Measurements from ENCODE around the gene MTM1.
A peak's percentile ranks its signal among the peaks of the same experiment; 100 is the strongest.

Gene MTM1

DNA sequence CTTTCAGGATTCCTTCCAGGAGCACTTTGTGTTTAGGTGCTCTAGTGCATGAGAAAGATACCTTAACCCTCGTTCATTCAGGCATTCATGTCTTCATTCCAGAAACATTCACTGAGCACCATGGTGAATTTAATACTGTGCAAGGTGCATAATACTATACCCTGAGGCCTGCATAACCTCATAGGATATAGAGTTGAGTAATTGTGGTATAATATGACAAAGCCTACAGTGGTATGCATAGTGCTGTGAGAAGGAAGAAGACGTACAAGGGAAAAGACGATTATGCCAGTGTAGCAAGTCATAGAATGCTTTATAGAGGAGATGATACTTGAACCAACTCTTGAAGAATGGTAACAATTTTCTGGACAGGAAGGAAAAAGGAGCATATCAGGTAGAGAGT is 34.3 kb downstream of the MTM1 start:
- DNase-seq (ENCODE audit: low spot score): no peak

DNA sequence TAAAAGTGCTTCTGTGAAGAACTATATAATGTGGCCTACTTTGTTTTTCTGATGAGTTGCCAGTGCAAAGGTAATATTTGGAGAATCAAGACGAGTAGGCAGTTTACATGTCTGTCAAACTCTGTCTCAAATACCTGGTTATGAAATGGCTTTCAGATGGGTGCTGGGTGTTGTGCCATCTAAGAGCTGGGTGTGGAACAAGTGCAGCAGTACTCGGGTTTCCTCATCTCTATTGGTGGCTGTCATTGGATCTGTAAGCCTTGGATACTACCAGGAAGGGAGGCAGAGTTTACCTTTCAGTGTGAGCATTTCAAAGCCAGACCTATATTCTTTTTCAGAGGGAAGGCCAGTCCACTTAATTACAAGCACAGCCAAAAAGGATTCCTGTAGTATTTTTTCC is 37.2 kb downstream of the MTM1 start:
- no peak for DNase-seq (ENCODE audit: low spot score)

DNA sequence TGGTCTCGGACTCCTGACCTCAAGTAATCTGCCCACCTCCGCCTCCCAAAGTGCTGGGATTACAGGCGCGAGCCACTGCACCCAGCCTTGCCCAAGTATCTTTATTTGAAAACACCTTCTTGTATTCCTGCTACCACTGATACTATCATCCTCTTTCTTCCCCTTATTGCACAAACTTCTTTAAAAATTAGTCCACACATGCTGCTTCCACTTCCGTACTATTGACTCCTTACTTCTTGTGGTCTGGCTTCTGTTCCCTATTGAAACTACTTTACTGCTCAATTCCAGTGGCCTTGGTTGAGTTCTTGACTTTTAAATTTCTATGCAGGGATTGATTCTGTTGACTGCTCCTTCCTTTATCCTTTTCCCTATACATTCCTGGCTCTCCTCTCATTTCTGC is 38.8 kb downstream of the MTM1 start:
- DNase-seq (ENCODE audit: low spot score): no peak

GRCh38 chrX:150610043-150610442 is 41.6 kb downstream of the MTM1 start:
- DNase-seq (ENCODE audit: low spot score): no peak

DNA sequence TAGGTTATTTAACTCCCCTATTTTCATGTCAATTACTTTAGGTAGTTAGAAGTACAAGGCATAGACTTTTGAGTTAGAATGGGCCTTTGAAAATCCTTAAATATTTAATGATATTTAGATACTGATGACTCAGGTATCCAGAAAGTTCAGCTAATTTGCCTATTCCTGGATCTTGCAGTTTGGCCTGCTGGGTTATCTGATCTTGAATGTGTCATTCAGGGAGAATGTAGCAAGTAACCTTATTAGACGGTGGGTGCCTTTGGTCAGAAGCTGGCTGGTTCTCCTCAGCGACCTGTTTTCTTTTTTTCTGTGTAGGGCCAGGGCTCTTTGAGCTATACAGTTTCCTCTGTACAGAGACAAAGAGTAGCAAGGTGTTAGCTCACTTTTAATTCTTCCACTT is 42.0 kb downstream of the MTM1 start:
- no peak for DNase-seq (ENCODE audit: low spot score)

- DNase-seq (ENCODE audit: low spot score): no peak
These were observed 46.9 kb downstream of the MTM1 start for GRCh38 chrX:150615356-150615755.

DNA sequence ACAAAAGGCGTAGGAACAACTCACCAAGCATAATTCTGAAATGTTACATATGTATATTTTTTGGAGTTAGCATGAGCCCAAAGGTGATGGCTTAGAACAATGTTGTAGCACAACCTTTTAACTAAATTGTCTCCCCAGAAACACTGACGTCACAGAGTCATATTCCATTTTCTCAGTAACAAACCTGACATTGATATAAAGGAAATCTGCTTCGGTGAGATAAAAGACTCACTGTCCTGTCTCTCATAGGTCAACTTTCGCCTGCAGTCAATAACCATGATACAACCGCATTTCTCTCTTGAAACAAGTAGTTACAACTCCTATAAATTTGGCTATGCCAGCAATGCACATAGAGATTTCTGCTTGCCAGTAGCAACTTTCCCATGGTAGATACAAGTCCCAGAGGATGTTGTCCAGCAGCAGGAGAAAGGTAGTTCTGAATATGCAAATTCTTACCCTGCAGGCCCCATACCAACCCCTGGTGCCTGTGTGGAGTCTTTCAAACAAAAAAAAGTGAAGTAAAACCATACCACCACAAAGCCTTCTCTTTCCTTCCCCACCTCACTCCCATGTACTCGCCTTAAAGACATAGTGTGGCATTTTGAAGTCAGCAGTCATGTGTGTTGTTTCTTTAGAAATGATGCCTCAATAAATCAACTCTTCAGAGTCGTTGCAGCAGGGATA is 47.9 kb downstream of the MTM1 start:
- DNase-seq (ENCODE audit: low spot score): no peak

DNA sequence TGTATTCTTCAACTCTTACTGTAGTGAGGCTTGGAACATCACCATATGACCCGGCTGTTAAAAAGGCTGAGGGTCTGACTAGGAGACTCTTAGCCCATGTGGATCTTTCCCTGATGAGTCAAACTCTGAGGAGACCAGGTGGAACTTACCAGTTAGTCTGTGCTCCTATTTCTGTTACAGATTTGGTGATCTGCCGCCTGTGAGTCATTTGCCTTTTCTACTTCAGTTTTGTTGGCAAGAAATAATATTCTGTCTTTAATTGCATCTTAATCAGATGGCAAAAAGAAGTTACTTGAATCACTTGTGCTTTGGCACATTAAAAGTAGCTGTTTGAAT is 48.4 kb downstream of the MTM1 start:
- no peak for DNase-seq (ENCODE audit: low spot score)

- no peak for DNase-seq (ENCODE audit: low spot score)
These were observed 53.2 kb downstream of the MTM1 start for GRCh38 chrX:150621652-150622051.

- no peak for DNase-seq (ENCODE audit: low spot score)
These were observed 55.2 kb downstream of the MTM1 start for GRCh38 chrX:150623583-150623982.

GRCh38 chrX:150625097-150625496 is 56.7 kb downstream of the MTM1 start:
- no peak for DNase-seq (ENCODE audit: low spot score)

DNA sequence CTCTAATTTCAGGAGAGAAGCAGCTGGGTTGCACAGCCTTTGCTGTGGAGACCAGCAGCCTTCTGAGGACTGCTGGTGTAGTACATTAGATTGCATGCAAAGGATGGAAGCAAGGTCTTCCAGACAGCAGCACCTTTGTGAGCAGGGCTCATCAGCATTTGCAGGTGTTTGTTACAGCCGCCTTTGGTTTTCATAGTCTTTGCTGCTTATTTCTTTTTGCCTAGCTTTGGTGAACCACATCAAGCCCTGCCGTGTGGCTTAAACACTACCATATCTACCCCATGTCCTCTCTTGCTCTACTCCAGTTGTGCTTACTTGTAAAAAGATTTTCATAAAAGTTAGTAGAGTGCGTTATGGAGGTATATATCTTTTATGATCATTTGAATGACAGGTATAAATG is 57.5 kb downstream of the MTM1 start:
- DNase-seq (ENCODE audit: low spot score): no peak

- DNase-seq (ENCODE audit: low spot score): no peak
These were observed 59.5 kb downstream of the MTM1 start for GRCh38 chrX:150627957-150628356.

DNA sequence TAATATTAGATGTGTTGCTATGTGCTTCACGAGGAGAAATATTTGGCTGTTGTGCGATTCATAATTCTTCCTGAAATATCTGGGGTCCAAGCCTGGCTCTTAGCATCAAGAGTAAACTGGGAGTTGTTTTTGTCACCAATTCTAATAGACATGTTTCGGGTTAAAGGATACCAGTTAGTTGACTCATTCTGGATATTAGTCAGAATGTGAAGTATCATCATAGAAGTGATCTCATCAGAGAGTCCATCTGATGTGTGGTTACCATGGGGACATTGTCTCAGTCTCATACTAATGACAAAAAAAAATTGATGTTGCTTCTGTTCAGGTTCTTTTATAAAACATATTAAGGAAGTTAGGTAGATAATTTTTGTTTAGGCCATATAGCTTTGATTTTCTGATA is 67.5 kb downstream of the MTM1 start:
- DNase-seq (ENCODE audit: low spot score): peak; percentile 27

- DNase-seq (ENCODE audit: low spot score): no peak
These were observed 74.0 kb downstream of the MTM1 start for GRCh38 chrX:150642423-150642822.

GRCh38 chrX:150643271-150643670 is 74.8 kb downstream of the MTM1 start:
- DNase-seq (ENCODE audit: low spot score): peak; percentile 24

GRCh38 chrX:150643958-150644357 is 75.5 kb downstream of the MTM1 start:
- no peak for DNase-seq (ENCODE audit: low spot score)

DNA sequence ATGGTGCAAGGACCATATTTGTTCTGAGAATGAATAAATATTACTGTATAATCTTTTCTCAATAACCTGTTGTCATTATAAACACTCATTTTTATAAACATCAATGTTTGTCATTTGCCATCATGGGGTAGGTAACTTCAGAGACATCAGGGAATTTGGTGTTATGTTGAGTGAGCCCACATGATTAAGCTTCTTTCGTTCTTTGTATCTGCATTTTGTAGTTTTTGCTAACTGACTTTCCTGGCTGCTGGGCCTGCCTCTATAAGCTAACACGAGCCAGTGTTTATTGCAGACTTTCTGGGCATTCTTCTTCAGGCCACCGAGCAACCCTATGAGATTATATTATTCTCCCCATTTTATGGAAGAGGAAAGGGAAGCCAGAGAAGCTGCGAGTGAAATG is 76.0 kb downstream of the MTM1 start:
- no peak for DNase-seq (ENCODE audit: low spot score)

DNA sequence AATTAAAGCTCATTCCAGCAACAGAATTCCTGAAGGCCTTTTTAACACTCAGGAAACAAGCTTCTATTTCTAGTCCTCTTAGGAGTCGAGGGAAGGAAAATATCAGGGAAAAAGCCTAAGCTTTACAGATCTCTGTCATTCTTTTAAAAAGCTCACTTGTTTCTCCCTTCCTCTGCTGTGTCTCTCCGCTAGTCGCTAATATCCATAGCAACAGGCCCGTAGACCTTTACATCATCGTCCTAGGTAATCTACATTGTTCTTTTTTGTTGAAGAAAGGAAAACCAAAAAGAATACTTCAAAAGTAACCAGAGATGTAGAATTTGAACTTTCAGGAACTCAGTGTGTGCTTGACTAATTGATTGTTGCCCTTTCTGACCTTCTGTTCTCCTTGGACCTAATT is 78.9 kb downstream of the MTM1 start:
- no peak for DNase-seq (ENCODE audit: low spot score)

DNA sequence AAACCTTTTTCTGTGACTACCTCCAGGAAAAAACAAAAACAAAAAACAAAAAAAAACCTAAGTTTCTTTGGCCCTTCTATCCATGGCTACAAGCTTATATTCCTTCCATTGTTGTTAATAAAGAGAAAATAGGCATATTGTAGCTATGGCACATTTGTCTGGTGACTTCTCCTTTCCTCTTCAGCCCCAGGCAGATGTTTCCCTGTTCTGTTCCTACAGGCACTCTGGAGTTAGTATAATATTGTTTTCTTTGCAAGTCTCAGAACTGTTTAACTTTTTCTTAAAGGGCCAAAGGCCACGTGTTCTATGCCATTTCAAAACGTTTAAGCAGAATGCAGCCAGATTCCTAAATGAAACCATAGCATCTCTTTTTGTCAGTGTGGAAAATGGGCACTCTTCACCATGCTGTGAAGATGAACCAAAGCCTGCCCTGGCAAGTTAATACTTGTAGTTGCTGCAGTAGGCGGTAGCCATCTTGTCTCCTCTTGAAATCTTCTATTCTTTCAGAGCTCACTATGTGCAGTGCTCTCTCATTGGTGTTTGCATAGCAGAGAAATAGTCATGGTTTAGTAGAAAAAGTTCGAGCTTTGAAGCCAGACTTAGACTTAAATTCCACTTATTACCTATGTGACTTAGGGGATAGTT is 80.0 kb downstream of the MTM1 start:
- no peak for DNase-seq (ENCODE audit: low spot score)

DNA sequence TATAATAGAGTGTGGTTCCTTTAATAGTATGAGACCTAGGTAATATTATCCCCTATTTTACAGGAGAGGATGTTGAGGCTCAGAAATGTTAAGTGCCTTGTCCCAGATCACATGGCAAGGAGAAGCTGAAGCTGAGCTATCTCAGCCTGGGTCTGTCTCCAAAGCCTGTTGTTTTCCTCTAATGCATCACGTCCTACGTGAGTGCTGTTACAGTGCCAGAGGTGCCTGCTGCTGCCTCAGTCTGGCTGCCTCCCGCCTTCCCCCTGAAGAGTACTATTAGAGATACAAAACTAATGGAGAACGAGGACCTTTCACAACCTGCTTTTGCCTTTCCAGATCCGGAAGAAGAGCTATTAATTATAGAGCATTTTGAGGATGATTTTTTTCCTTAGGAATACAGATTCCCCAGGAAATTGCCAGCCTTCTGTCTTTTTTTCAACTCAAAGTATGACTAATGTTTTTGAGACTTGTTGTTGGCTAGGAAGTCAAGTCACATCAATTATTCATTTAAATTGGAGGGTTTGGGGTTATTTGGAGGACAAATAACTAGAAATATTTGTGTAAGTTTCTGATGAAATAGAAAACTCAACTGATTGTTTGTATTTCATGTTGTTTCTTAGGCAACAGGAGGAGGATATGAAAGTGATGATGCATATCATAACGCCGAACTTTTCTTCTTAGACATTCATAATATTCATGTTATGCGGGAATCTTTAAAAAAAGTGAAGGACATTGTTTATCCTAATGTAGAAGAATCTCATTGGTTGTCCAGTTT is 80.9 kb downstream of the MTM1 start:
- no peak for DNase-seq (ENCODE audit: low spot score)

- DNase-seq (ENCODE audit: low spot score): no peak
These were observed 83.5 kb downstream of the MTM1 start for GRCh38 chrX:150651906-150652305.

- no peak for DNase-seq (ENCODE audit: low spot score)
These were observed 87.4 kb downstream of the MTM1 start for GRCh38 chrX:150655788-150656187.

- no peak for DNase-seq (ENCODE audit: low spot score)
These were observed 94.7 kb downstream of the MTM1 start for GRCh38 chrX:150663073-150663472.
